Suprapubic skin (tissue), 4 donors: ENCODE results near the gene RFX7. TPM values are rescaled to one million over a fixed set of nuclear protein-coding genes. Genes with fewer than 3 reads are reported as not detected.
"Not testable (repeated sequence)": the region's sequence is repeated elsewhere in the genome, so short reads cannot be mapped to it uniquely, and the experiment has no call there.

Experiments used
- DNase-seq, 2 donors: peaks; one replicate each; pipeline ENCODE4 v3.0.0-alpha.2; 2019; ENCODE audit warnings: low spot score in 2 of 2
- H3K27ac ChIP-seq: fragments of 200-600 bp; sonication (generic); one replicate; pipeline ENCODE4 v1.5.1; 2019
- H3K27me3 ChIP-seq: fragments of 200-600 bp; sonication (generic); one replicate; pipeline ENCODE4 v1.5.1; 2019
- H3K36me3 ChIP-seq: fragments of 200-600 bp; sonication (generic); one replicate; pipeline ENCODE4 v1.5.1; 2019
- H3K4me1 ChIP-seq: fragments of 200-600 bp; sonication (generic); one replicate; pipeline ENCODE4 v1.5.1; 2019
- H3K4me3 ChIP-seq: fragments of 200-600 bp; sonication (generic); one replicate; pipeline ENCODE4 v1.5.1; 2019; ENCODE audit warnings: mild to moderate bottlenecking
- H3K9me3 ChIP-seq: fragments of 200-600 bp; sonication (generic); one replicate; pipeline ENCODE4 v1.5.1; 2019
- CTCF ChIP-seq, 2 donors: fragments of 200-600 bp in 1 of 2; fragments of 450-650 bp in 1 of 2; sonication (generic) in 1 of 2; IDR thresholded peaks; one replicate each; pipeline ENCODE4 v1.5.1; 2016 to 2019; ENCODE audit warnings: antibody characterized with exemption in 2 of 2, mild to moderate bottlenecking in 1 of 2, moderate library complexity in 1 of 2
- EP300 ChIP-seq: sonication (generic); formaldehyde crosslinking; IDR thresholded peaks from one replicate; pipeline ENCODE4 v1.6.1; 2017; ENCODE audit warnings: antibody characterized with exemption
- POLR2A ChIP-seq, 2 donors: fragments of 450-650 bp; IDR thresholded peaks; one replicate each; pipeline ENCODE4 v1.6.1; 2017; ENCODE audit warnings: antibody characterized with exemption in 2 of 2, mild to moderate bottlenecking in 2 of 2, moderate library complexity in 2 of 2
- POLR2AphosphoS5 ChIP-seq, 3 donors: sonication (generic); formaldehyde crosslinking; IDR thresholded peaks; one replicate each; pipeline ENCODE4 v1.6.1; 2017; ENCODE audit warnings: antibody characterized with exemption in 3 of 3
- WGBS: methylation state at CpG from one replicate; pipeline ENCODE4 v1.1.5; 2018; 5-methylcytosine and 5-hydroxymethylcytosine counted together
- total RNA-seq, 4 donors: library from RNA; depleted of rRNA; stranded (reverse); fragments of >200 nt; gene quantifications; one replicate each; pipeline ENCODE4 v1.1.0, GENCODE V29; 2016

Gene RFX7
- total RNA-seq, 4 donors from 2014 or later: 17.8 to 40.4 (median 22.2) TPM

- H3K4me3 ChIP-seq: no peak overlapping the region
- no peaks in the 10 kb centered on the region for H3K27me3 ChIP-seq
- no peaks in the 10 kb centered on the region for H3K36me3 ChIP-seq
- H3K4me1 ChIP-seq: peaks cover 3% of the 10 kb centered on the region
- 63% methylated on average over 1 of the region's 1 CpG for WGBS
- TF ChIP-seq POLR2AphosphoS5 (IDR thresholded peaks at IDR 0.05) (no peak), EP300 (no peak), POLR2A (IDR thresholded peaks at IDR 0.05) (no peak), CTCF (IDR thresholded peaks at IDR 0.05) (no peak)
- H3K27ac ChIP-seq: no peak overlapping the region
- no peak for DNase-seq
- no peaks in the 10 kb centered on the region for H3K9me3 ChIP-seq
These were observed 82.7 kb downstream of the RFX7 start for GRCh38 chr15:56160966-56161365.

- Histone ChIP-seq H3K4me1 (peaks cover 3% of the 10 kb centered on the region), H3K36me3 (no peaks in the 10 kb centered on the region), H3K4me3 (no peak overlapping the region), H3K27ac (no peak overlapping the region), H3K9me3 (no peaks in the 10 kb centered on the region), H3K27me3 (no peaks in the 10 kb centered on the region)
- TF ChIP-seq CTCF (IDR thresholded peaks at IDR 0.05): no peak
- TF ChIP-seq POLR2AphosphoS5 (IDR thresholded peaks at IDR 0.05): no peak
- no peak for TF ChIP-seq POLR2A (IDR thresholded peaks at IDR 0.05)
- no peak for TF ChIP-seq EP300
- WGBS: 93% methylated on average over 3 of the region's 3 CpGs
- no peak for DNase-seq
These were observed 86.8 kb downstream of the RFX7 start for GRCh38 chr15:56156877-56157276.

- H3K9me3 ChIP-seq: not testable (repeated sequence)
- WGBS: 96% methylated on average over 10 of the region's 10 CpGs
These were observed 88.4 kb downstream of the RFX7 start for GRCh38 chr15:56155278-56155677.

GRCh38 chr15:56154768-56155167 lies 88.9 kb downstream of the RFX7 start:
- over 99% methylated on average over 4 of the region's 4 CpGs for WGBS
- H3K4me3 ChIP-seq, H3K4me1 ChIP-seq, H3K9me3 ChIP-seq, H3K27me3 ChIP-seq, H3K27ac ChIP-seq, DNase-seq, H3K36me3 ChIP-seq: not testable (repeated sequence)

More at GRCh38 chr15:56155278-56155677, 88.4 kb downstream of the RFX7 start:
- H3K4me3 ChIP-seq, H3K27ac ChIP-seq, DNase-seq, H3K4me1 ChIP-seq, H3K27me3 ChIP-seq, H3K36me3 ChIP-seq: not testable (repeated sequence)

GRCh38 chr15:56150204-56150603 lies 93.5 kb downstream of the RFX7 start:
- no peaks in the 10 kb centered on the region for H3K9me3 ChIP-seq

GRCh38 chr15:56148064-56148463 lies 95.6 kb downstream of the RFX7 start:
- H3K9me3 ChIP-seq: no peaks in the 10 kb centered on the region
- no peak overlapping the region for H3K27ac ChIP-seq
- 67% methylated on average over 3 of the region's 3 CpGs for WGBS
- no peak for DNase-seq
- H3K4me1 ChIP-seq: no peaks in the 10 kb centered on the region
- H3K27me3 ChIP-seq: no peaks in the 10 kb centered on the region
- TF ChIP-seq CTCF (IDR thresholded peaks at IDR 0.05): no peak
- no peak for TF ChIP-seq POLR2AphosphoS5 (IDR thresholded peaks at IDR 0.05)
- no peak for TF ChIP-seq EP300
- TF ChIP-seq POLR2A (IDR thresholded peaks at IDR 0.05): no peak
- H3K36me3 ChIP-seq: no peaks in the 10 kb centered on the region
- no peak overlapping the region for H3K4me3 ChIP-seq

More at GRCh38 chr15:56150204-56150603, 93.5 kb downstream of the RFX7 start:
- Histone ChIP-seq H3K4me1 (no peaks in the 10 kb centered on the region), H3K27me3 (no peaks in the 10 kb centered on the region), H3K36me3 (no peaks in the 10 kb centered on the region), H3K4me3 (no peak overlapping the region), H3K27ac (no peak overlapping the region)
- WGBS: 98% methylated on average over 5 of the region's 6 CpGs
- TF ChIP-seq CTCF (IDR thresholded peaks at IDR 0.05): no peak
- no peak for TF ChIP-seq POLR2A (IDR thresholded peaks at IDR 0.05)
- no peak for TF ChIP-seq EP300
- TF ChIP-seq POLR2AphosphoS5 (IDR thresholded peaks at IDR 0.05): no peak
- no peak for DNase-seq
